GM19351 (cell line): ENCODE results near the gene SLC35G2.
"Not testable (repeated sequence)": the region's sequence is repeated elsewhere in the genome, so short reads cannot be mapped to it uniquely, and the experiment has no call there.

Source experiments
- ATAC-seq: cut with Tn5 transposase; IDR thresholded peaks from one replicate; pipeline ENCODE4 v1.9.1; 2021; ENCODE audit warnings: mild to moderate bottlenecking, moderate library complexity; ENCODE audit not compliant: unreplicated experiment

Gene SLC35G2

GRCh38 chr3:136835089-136835812 lies 16.3 kb downstream of the SLC35G2 start:
- no peak for ATAC-seq

GRCh38 chr3:136835813-136836510 lies 17.0 kb downstream of the SLC35G2 start:
- no peak for ATAC-seq

GRCh38 chr3:136836511-136837156 lies 17.7 kb downstream of the SLC35G2 start:
- no peak for ATAC-seq

GRCh38 chr3:136838641-136839555 lies 20.0 kb downstream of the SLC35G2 start:
- ATAC-seq: no peak

GRCh38 chr3:136839556-136839931 lies 20.6 kb downstream of the SLC35G2 start:
- no peak for ATAC-seq

- ATAC-seq: no peak
Observed at GRCh38 chr3:136840252-136840651, 21.3 kb downstream of the SLC35G2 start.

GRCh38 chr3:136842294-136842693 lies 23.4 kb downstream of the SLC35G2 start:
- ATAC-seq: no peak

- no peak for ATAC-seq
Observed at GRCh38 chr3:136844724-136845123, 25.8 kb downstream of the SLC35G2 start.

- ATAC-seq: no peak
Observed at GRCh38 chr3:136852180-136852579, 33.3 kb downstream of the SLC35G2 start.

- ATAC-seq: no peak
Observed at GRCh38 chr3:136856665-136857064, 37.7 kb downstream of the SLC35G2 start.

- ATAC-seq: no peak
Observed at GRCh38 chr3:136858381-136858780, 39.5 kb downstream of the SLC35G2 start.

GRCh38 chr3:136860541-136860940 lies 41.6 kb downstream of the SLC35G2 start:
- ATAC-seq: no peak

- ATAC-seq: peak; percentile 94
Observed at GRCh38 chr3:136861890-136862616, 43.1 kb downstream of the SLC35G2 start, which contains the start of gene NCK1. Gene NCK1, plus strand, starts transcription at chr3:136862208. Its CDS starts 65,794 bp downstream, at chr3:136928002.

- peak; percentile 22 for ATAC-seq
Observed at GRCh38 chr3:136862617-136863322, 43.8 kb downstream of the SLC35G2 start.

- ATAC-seq: no peak
Observed at GRCh38 chr3:136869282-136869681, 50.4 kb downstream of the SLC35G2 start.

- not testable (repeated sequence) for ATAC-seq
Observed at GRCh38 chr3:136872258-136872657, 53.3 kb downstream of the SLC35G2 start.

- not testable (repeated sequence) for ATAC-seq
Observed at GRCh38 chr3:136879510-136879909, 60.6 kb downstream of the SLC35G2 start.

- ATAC-seq: no peak
Observed at GRCh38 chr3:136882571-136882970, 63.6 kb downstream of the SLC35G2 start.

GRCh38 chr3:136883967-136884720 lies 65.2 kb downstream of the SLC35G2 start:
- no peak for ATAC-seq
